SK-N-SH (cell line): ENCODE data around the gene LTBP1. TPM values are rescaled to one million over a fixed set of nuclear protein-coding genes. Genes with fewer than 3 reads are reported as not detected.

Experiments
- CTCF ChIA-PET: fragments of 300-600, 350-600 bp; formaldehyde crosslinking; extraction: SDS; loops from one replicate; lab custom pipeline; 2021; lab: Yijun Ruan, JAX
- POLR2A ChIA-PET: fragments of 350-600 bp; sonication (Branson Sonifier 250); formaldehyde crosslinking; extraction: SDS; loops from one replicate; lab custom pipeline; 2020; ENCODE audit warnings: antibody characterized with exemption, inconsistent platforms; lab: Yijun Ruan, JAX
- DNase-seq: peaks from one replicate; pipeline ENCODE4 v3.0.0; 2012
- H2AFZ ChIP-seq: fragments of 200-600 bp; sonication (generic); 2 replicates; pipeline ENCODE4 v1.8.1; 2016; ENCODE audit warnings: antibody characterized with exemption, mild to moderate bottlenecking, low read depth
- H3F3A ChIP-seq: fragments of 200-600 bp; sonication (generic); replicated peaks from 2 replicates; pipeline ENCODE3; 2016; ENCODE audit warnings: antibody characterized with exemption, mild to moderate bottlenecking; ENCODE audit not compliant: insufficient read depth
- H3K27ac ChIP-seq, 2 experiments: fragments of 200-500 bp in 1 of 2; fragments of 200-600 bp in 1 of 2; sonication (Bioruptor generic) in 1 of 2; sonication (generic), shearing (Covaris generic) in 1 of 2; 2 replicates each; pipeline versions ENCODE4 v1.5.1 to v1.6.1; 2014 to 2016; ENCODE audit warnings: low read depth in 2 of 2, inconsistent platforms in 1 of 2, low read length in 1 of 2, mild to moderate bottlenecking in 1 of 2, mixed read lengths in 1 of 2
- H3K27me3 ChIP-seq: fragments of 200-600 bp; sonication (generic), shearing (Covaris generic); 2 replicates; pipeline ENCODE4 v1.6.1; 2016; ENCODE audit warnings: mixed run types; ENCODE audit not compliant: insufficient read depth
- H3K36me3 ChIP-seq, 2 experiments: fragments of 200-500 bp in 1 of 2; fragments of 200-600 bp in 1 of 2; sonication (Bioruptor generic) in 1 of 2; sonication (generic) in 1 of 2; replicated peaks in 1 of 2; 2 replicates each; pipeline versions ENCODE3 to v1.5.1; 2014 to 2016; ENCODE audit warnings: low read length in 1 of 2, mild to moderate bottlenecking in 1 of 2; ENCODE audit not compliant: insufficient read depth in 2 of 2, control insufficient read depth in 1 of 2
- H3K4me1 ChIP-seq, 2 experiments: fragments of 200-500 bp in 1 of 2; fragments of 200-600 bp in 1 of 2; sonication (Bioruptor generic) in 1 of 2; sonication (generic), shearing (Covaris generic) in 1 of 2; 2 replicates each; pipeline versions ENCODE4 v1.5.1 to v1.6.1; 2014 to 2016; ENCODE audit warnings: low read depth in 1 of 2, low read length in 1 of 2, mixed run types in 1 of 2; ENCODE audit not compliant: insufficient read depth in 2 of 2, control insufficient read depth in 1 of 2
- H3K4me2 ChIP-seq: fragments of 200-600 bp; sonication (generic), shearing (Covaris generic); 2 replicates; pipeline ENCODE4 v1.6.1; 2017; ENCODE audit warnings: mixed run types
- H3K4me3 ChIP-seq, 2 experiments: fragments of 200-500 bp in 1 of 2; fragments of 200-600 bp in 1 of 2; sonication (Bioruptor generic) in 1 of 2; sonication (generic), shearing (Covaris generic) in 1 of 2; 2 replicates each; pipeline versions ENCODE4 v1.5.1 to v1.8.1; 2014 to 2016; ENCODE audit warnings: low read depth in 2 of 2, inconsistent platforms in 1 of 2, low read length in 1 of 2, mild to moderate bottlenecking in 1 of 2, mixed read lengths in 1 of 2, moderate library complexity in 1 of 2
- H3K79me2 ChIP-seq: fragments of 200-600 bp; sonication (generic); 2 replicates; pipeline ENCODE4 v1.8.1; 2017; ENCODE audit warnings: mild to moderate bottlenecking; ENCODE audit not compliant: insufficient read depth
- H3K9ac ChIP-seq: fragments of 200-600 bp; sonication (generic); 2 replicates; pipeline ENCODE4 v1.6.1; 2017; ENCODE audit warnings: mixed run types
- H3K9me2 ChIP-seq: fragments of 200-600 bp; sonication (generic); 2 replicates; pipeline ENCODE4 v1.6.1; 2017; ENCODE audit warnings: mixed run types
- H3K9me3 ChIP-seq: fragments of 200-600 bp; sonication (generic); 2 replicates; pipeline ENCODE4 v1.6.1; 2017; ENCODE audit warnings: mixed run types, mild to moderate bottlenecking, moderate library complexity
- H4K20me1 ChIP-seq: fragments of 200-600 bp; sonication (generic); 2 replicates; pipeline ENCODE4 v1.6.1; 2017; ENCODE audit warnings: mild to moderate bottlenecking, mixed run types; ENCODE audit not compliant: insufficient read depth
- CTCF ChIP-seq: fragments of 200-600 bp; sonication (generic); IDR thresholded peaks from 2 replicates; pipeline ENCODE4 v1.6.1; 2017; ENCODE audit warnings: antibody characterized with exemption, mild to moderate bottlenecking, moderate library complexity
- ELF1 ChIP-seq: IDR thresholded peaks from 2 replicates; pipeline ENCODE4 v1.4.0; 2012
- EP300 ChIP-seq, 2 experiments: IDR thresholded peaks; 2 replicates each; pipeline versions ENCODE4 v1.4.0 to v1.6.1; 2012; ENCODE audit warnings: borderline replicate concordance in 1 of 2, low read depth in 1 of 2, low read length in 1 of 2
- GABPA ChIP-seq: IDR thresholded peaks from 2 replicates; pipeline ENCODE4 v1.4.0; 2012; ENCODE audit warnings: low read depth, mild to moderate bottlenecking
- GATA2 ChIP-seq: sonication (generic); formaldehyde crosslinking; IDR thresholded peaks from 2 replicates; pipeline ENCODE4 v1.5.0; 2020; ENCODE audit warnings: mild to moderate bottlenecking, missing genetic modification reagents
- MEF2A ChIP-seq: IDR thresholded peaks from 2 replicates; pipeline ENCODE4 v1.4.0; 2012; ENCODE audit warnings: low read depth, borderline replicate concordance
- MXI1 ChIP-seq: IDR thresholded peaks from 2 replicates; pipeline ENCODE4 v1.6.1; 2012; ENCODE audit warnings: mild to moderate bottlenecking, low read depth, low read length, improper control_type of control experiment
- NFIC ChIP-seq: IDR thresholded peaks from 2 replicates; pipeline ENCODE4 v1.4.0; 2012; ENCODE audit warnings: borderline replicate concordance
- PBX3 ChIP-seq: IDR thresholded peaks from 2 replicates; pipeline ENCODE4; 2012
- RFX5 ChIP-seq: IDR thresholded peaks from 2 replicates; pipeline ENCODE4 v1.6.1; 2012; ENCODE audit warnings: mild to moderate bottlenecking, improper control_type of control experiment, low read length
- RXRA ChIP-seq: IDR thresholded peaks from 2 replicates; pipeline ENCODE4 v1.4.0; 2012; ENCODE audit warnings: low read depth, mild to moderate bottlenecking, borderline replicate concordance
- SMC3 ChIP-seq: IDR thresholded peaks from 2 replicates; pipeline ENCODE4 v1.6.1; 2012; ENCODE audit warnings: low read depth, low read length, improper control_type of control experiment
- TCF12 ChIP-seq: IDR thresholded peaks from 2 replicates; pipeline ENCODE4 v1.4.0; 2012
- YY1 ChIP-seq: IDR thresholded peaks from 2 replicates; pipeline ENCODE4 v1.4.0; 2012; ENCODE audit warnings: low read depth, mild to moderate bottlenecking
- WGBS: methylation state at CpG from one replicate; pipeline ENCODE4 v1.1.6; 2017; ENCODE audit warnings: low lambda C conversion rate; 5-methylcytosine and 5-hydroxymethylcytosine counted together
- polyA plus RNA-seq, 3 experiments: library from polyadenylated mRNA; depleted of rRNA; stranded (reverse); fragments of >200 nt; gene quantifications; 2 replicates each; pipeline ENCODE4 v1.2.3, GENCODE V29; 2012
- TF ChIP-seq, protein P1 (sequence below): IDR thresholded peaks from 2 replicates; pipeline ENCODE4 v1.4.0; 2012; ENCODE audit warnings: low read depth, borderline replicate concordance
- TF ChIP-seq, protein P2 (sequence below): IDR thresholded peaks from 2 replicates; pipeline ENCODE4 v1.4.0; 2012; ENCODE audit warnings: low read depth, borderline replicate concordance
- TF ChIP-seq, protein P3 (sequence below): IDR thresholded peaks from 2 replicates; pipeline ENCODE4 v1.6.1; 2012; ENCODE audit warnings: mild to moderate bottlenecking, low read depth, low read length, moderate library complexity
- TF ChIP-seq, protein P4 (sequence below): IDR thresholded peaks from 2 replicates; pipeline ENCODE4 v1.4.0; 2012; ENCODE audit warnings: low read depth
- TF ChIP-seq, protein P5 (sequence below): fragments of 150-350 bp; IDR thresholded peaks from 2 replicates; pipeline ENCODE4 v1.6.1; 2016; ENCODE audit warnings: mild to moderate bottlenecking, low read depth, low read length

The LTBP1 gene
- polyA plus RNA-seq, 1 of the 3 experiments (the other 2 are of a cell fraction), result 467 TPM

DNA sequence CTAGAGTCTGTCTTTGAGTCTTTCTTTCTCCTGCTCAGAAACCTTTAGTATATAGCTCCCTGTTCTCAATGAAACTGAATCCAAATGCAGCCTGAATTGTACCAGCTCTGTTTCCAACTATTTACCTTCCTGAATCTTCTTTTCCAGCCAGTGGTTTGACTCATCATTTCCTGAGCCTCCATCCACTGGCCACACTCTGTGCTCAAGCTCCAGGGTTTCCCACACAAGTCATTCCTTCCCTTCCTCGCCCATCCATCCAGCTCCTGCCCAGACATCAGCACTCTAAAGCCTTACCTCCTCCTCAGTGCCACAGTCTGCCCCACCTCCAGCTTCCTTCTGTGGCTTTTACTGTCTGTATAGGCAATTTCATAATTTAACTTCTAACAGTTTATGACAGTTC, 296.1 kb downstream of the LTBP1 start (continued):
- TF ChIP-seq, protein P1, sequence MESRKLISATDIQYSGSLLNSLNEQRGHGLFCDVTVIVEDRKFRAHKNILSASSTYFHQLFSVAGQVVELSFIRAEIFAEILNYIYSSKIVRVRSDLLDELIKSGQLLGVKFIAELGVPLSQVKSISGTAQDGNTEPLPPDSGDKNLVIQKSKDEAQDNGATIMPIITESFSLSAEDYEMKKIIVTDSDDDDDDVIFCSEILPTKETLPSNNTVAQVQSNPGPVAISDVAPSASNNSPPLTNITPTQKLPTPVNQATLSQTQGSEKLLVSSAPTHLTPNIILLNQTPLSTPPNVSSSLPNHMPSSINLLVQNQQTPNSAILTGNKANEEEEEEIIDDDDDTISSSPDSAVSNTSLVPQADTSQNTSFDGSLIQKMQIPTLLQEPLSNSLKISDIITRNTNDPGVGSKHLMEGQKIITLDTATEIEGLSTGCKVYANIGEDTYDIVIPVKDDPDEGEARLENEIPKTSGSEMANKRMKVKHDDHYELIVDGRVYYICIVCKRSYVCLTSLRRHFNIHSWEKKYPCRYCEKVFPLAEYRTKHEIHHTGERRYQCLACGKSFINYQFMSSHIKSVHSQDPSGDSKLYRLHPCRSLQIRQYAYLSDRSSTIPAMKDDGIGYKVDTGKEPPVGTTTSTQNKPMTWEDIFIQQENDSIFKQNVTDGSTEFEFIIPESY, result no peak
- TF ChIP-seq, protein P2, sequence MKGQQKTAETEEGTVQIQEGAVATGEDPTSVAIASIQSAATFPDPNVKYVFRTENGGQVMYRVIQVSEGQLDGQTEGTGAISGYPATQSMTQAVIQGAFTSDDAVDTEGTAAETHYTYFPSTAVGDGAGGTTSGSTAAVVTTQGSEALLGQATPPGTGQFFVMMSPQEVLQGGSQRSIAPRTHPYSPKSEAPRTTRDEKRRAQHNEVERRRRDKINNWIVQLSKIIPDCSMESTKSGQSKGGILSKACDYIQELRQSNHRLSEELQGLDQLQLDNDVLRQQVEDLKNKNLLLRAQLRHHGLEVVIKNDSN, result no peak
- TF ChIP-seq EP300 (IDR thresholded peaks at IDR 0.05; ENCODE audit: borderline replicate concordance in 1 of 2, low read depth in 1 of 2, low read length in 1 of 2) (peak in 1 of 2 experiments; percentile 24; a peak in 1 of 4 replicates), PBX3 (peak; percentile 77), RFX5 (no peak)

GRCh38 chr2:33246432-33246831, 299.7 kb downstream of the LTBP1 start:
- peaks cover 15 to 42% of the 10 kb centered on the region in 2 experiments for H3K36me3 ChIP-seq
- no peak overlapping the region for H3K4me2 ChIP-seq
- H3K4me3 ChIP-seq, result no peak overlapping the region
- H3K4me1 ChIP-seq, result peaks cover 3 to 7% of the 10 kb centered on the region in 2 experiments; a peak in 2 of 4 replicates
- peak overlapping the region in 1 of 2 experiments; percentile 19; a peak in 1 of 4 replicates for H3K27ac ChIP-seq
- H3K27me3 ChIP-seq, result no peaks in the 10 kb centered on the region
- no peaks in the 10 kb centered on the region for H3K9me3 ChIP-seq
- ChIA-PET POLR2A (no interaction called here), CTCF (no interaction called here)
- no peak overlapping the region for H3K9ac ChIP-seq
- peaks cover 22% of the 10 kb centered on the region for H3K79me2 ChIP-seq
- WGBS, result 71% methylated on average over 4 of the region's 4 CpGs
- no peak for DNase-seq
- H3F3A ChIP-seq, result peaks cover 20% of the 10 kb centered on the region
- H4K20me1 ChIP-seq, result no peaks in the 10 kb centered on the region
- TF ChIP-seq, protein P3, sequence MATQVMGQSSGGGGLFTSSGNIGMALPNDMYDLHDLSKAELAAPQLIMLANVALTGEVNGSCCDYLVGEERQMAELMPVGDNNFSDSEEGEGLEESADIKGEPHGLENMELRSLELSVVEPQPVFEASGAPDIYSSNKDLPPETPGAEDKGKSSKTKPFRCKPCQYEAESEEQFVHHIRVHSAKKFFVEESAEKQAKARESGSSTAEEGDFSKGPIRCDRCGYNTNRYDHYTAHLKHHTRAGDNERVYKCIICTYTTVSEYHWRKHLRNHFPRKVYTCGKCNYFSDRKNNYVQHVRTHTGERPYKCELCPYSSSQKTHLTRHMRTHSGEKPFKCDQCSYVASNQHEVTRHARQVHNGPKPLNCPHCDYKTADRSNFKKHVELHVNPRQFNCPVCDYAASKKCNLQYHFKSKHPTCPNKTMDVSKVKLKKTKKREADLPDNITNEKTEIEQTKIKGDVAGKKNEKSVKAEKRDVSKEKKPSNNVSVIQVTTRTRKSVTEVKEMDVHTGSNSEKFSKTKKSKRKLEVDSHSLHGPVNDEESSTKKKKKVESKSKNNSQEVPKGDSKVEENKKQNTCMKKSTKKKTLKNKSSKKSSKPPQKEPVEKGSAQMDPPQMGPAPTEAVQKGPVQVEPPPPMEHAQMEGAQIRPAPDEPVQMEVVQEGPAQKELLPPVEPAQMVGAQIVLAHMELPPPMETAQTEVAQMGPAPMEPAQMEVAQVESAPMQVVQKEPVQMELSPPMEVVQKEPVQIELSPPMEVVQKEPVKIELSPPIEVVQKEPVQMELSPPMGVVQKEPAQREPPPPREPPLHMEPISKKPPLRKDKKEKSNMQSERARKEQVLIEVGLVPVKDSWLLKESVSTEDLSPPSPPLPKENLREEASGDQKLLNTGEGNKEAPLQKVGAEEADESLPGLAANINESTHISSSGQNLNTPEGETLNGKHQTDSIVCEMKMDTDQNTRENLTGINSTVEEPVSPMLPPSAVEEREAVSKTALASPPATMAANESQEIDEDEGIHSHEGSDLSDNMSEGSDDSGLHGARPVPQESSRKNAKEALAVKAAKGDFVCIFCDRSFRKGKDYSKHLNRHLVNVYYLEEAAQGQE, result no peak
- TF ChIP-seq, protein P4, sequence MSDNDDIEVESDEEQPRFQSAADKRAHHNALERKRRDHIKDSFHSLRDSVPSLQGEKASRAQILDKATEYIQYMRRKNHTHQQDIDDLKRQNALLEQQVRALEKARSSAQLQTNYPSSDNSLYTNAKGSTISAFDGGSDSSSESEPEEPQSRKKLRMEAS, result no peak
- TF ChIP-seq, protein P5, sequence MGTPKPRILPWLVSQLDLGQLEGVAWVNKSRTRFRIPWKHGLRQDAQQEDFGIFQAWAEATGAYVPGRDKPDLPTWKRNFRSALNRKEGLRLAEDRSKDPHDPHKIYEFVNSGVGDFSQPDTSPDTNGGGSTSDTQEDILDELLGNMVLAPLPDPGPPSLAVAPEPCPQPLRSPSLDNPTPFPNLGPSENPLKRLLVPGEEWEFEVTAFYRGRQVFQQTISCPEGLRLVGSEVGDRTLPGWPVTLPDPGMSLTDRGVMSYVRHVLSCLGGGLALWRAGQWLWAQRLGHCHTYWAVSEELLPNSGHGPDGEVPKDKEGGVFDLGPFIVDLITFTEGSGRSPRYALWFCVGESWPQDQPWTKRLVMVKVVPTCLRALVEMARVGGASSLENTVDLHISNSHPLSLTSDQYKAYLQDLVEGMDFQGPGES, result no peak
- no peak for TF ChIP-seq SMC3
- TF ChIP-seq GATA2, result no peak
- TF ChIP-seq NFIC, result no peak
- TF ChIP-seq MXI1, result no peak
- no peak for TF ChIP-seq PBX3
- TF ChIP-seq RFX5, result no peak
- TF ChIP-seq GABPA, result no peak
- TF ChIP-seq ELF1, result no peak
- TF ChIP-seq TCF12, result no peak
- TF ChIP-seq YY1, result no peak
- TF ChIP-seq RXRA, result no peak
- no peak for TF ChIP-seq MEF2A
- TF ChIP-seq CTCF, result no peak
- no peak for TF ChIP-seq EP300 (IDR thresholded peaks at IDR 0.05; ENCODE audit: borderline replicate concordance in 1 of 2, low read depth in 1 of 2, low read length in 1 of 2)
- no peak overlapping the region for H2AFZ ChIP-seq
- no peaks in the 10 kb centered on the region for H3K9me2 ChIP-seq
